Panc1 (cell line): ENCODE data around the gene NT5E.

Source experiments
- CTCF ChIP-seq: fragments of 450-650 bp; IDR thresholded peaks from 2 replicates; pipeline ENCODE4 v1.5.1; 2017; ENCODE audit warnings: mild to moderate bottlenecking
- POLR2AphosphoS5 ChIP-seq: IDR thresholded peaks from 2 replicates; pipeline ENCODE4 v1.6.1; 2012; ENCODE audit warnings: mild to moderate bottlenecking, low read depth, low read length, moderate library complexity
- REST ChIP-seq, 2 experiments: IDR thresholded peaks; 2 replicates each; pipeline ENCODE4 v1.6.1; 2011 to 2012; ENCODE audit warnings: low read depth in 2 of 2, control low read depth in 1 of 2, low read length in 1 of 2, mild to moderate bottlenecking in 1 of 2, moderate library complexity in 1 of 2; ENCODE audit not compliant: insufficient read depth in 1 of 2

GRCh38 chr6:85470023-85470410 lies 20.1 kb downstream of the NT5E start:
- TF ChIP-seq CTCF (no peak), POLR2AphosphoS5 (no peak), REST (IDR thresholded peaks at IDR 0.05; ENCODE audit: insufficient read depth in 1 of 2, low read depth in 2 of 2, low read length in 1 of 2) (no peak)
